GM12875 (cell line): ENCODE measurements around the gene FXN.

Experiments
- H3K4me3 ChIP-seq: one replicate; pipeline ENCODE4 v1.5.1; 2011; ENCODE audit warnings: low read depth, low read length, control low read depth
- CTCF ChIP-seq: IDR thresholded peaks from 2 replicates; pipeline ENCODE4 v1.5.1; 2011; ENCODE audit warnings: low read depth, mild to moderate bottlenecking, control low read depth, inconsistent platforms, low read length, moderate library complexity, borderline replicate concordance; ENCODE audit not compliant: insufficient read depth

Gene FXN

DNA sequence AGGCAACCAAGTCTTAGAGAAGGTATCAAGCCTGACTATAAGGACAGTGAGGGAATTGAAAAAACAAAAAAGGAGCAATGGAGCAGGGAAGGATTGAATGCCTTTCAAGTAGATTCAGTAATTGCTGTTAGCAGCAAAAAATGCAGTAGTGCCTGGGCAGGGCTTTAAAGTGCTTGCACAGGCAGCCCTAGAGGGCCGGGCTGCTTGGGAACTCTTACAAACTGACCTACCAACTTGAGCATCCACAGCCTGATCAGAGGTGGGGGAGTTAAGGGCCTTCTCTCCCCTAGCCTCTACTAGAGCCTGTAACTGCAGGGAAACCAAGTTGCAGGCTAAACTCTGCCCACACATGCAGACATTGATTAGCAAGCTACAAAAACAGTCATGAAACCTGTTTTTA is 19.4 kb downstream of the FXN start:
- TF ChIP-seq CTCF = no peak
- H3K4me3 ChIP-seq = no peak overlapping the region

DNA sequence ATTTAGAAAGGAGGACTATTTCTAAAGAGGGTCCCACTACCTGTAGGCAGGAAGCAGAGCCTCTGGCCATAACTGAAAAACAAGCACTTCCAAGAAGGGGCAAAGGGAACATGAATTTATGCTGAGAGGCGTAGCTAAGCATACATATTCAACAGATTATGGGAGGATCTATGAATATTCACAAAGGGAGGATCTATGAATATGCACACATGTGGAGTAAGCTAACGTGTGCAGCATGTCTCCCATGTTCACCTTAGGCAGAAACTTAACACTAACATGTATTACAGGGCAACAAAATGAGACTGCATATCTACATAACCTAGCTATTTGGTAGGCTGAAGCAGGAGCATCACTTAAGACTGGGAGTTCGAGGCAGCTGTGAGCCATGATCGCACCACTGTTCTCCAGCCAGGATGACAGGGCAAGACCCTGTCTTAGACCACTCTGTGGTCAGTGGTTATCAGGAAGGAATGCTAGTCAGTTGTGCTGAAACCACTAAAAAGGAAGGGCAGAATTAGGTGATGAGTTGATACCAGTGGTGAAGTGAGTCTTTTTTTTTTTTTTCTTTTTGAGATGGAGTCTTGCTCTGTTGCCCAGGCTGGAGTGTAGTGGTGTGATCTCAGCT is 20.8 kb downstream of the FXN start:
- TF ChIP-seq CTCF = no peak

DNA sequence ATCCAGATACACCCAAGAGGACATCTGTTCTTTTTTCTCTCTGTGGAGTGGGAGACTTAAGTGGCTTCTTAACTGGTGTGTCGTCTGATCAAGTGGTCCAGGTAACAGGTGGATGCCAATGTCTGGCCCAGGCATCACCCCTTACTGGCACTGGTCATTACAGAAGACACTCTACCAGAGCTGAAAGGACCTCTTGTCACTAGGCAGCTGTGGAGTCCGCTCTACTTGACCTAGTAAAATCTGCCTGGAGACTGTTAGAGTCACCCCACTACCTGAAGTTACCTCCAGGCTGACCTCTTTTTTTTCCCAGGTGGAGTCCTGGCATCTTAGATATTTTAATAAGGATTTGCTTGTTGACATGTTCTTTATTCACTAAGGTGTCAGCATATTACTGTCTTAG is 22.5 kb downstream of the FXN start:
- no peak for TF ChIP-seq CTCF
- no peak overlapping the region for H3K4me3 ChIP-seq

More for the DNA sequence above, 20.8 kb downstream of the FXN start:
- no peak overlapping the region for H3K4me3 ChIP-seq

DNA sequence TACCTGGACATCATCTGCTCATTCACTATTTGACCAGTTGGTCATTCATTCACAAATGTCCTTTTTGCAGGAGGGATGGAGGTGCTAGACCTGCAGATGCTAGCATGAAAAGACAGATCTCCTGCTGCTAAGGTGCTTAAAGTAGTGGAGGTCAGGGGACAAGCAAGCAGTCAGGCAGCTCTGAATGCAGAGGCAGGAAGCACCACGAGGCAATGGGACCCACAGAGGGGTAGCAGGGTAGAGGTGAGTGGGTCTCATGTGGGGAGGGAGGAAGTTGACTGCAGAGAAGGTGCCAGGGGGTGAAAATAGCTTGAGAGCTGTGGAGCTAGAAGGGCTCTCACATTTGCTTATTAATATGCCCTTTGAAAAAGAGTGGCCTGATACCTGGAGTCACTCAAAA is 25.2 kb downstream of the FXN start:
- H3K4me3 ChIP-seq = no peak overlapping the region
- TF ChIP-seq CTCF = no peak

DNA sequence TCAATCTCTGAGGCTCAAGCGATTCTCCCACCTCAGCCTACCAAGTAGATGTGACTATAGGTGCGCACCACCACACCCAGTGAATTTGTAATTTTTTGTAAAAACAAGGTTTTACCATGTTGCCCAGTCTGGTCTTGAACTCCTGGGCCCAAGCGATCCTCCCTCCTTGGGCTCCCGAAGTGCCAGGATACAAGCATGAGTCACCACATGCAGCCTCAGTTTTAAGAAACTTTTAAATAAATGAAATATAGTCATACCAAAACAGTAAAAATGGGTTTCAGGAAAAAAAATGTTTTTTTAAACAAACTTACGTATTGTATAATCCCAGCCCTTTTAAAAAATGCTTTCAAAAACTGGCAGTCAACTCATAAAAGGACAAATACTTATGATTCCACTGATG is 26.6 kb downstream of the FXN start:
- TF ChIP-seq CTCF = no peak
- H3K4me3 ChIP-seq = no peak overlapping the region

GRCh38 chr9:69063839-69064238 is 28.3 kb downstream of the FXN start:
- no peak overlapping the region for H3K4me3 ChIP-seq

More at GRCh38 chr9:69063839-69064238, 28.3 kb downstream of the FXN start:
- TF ChIP-seq CTCF = no peak
